Measurements from ENCODE around the gene RELB.

DNA sequence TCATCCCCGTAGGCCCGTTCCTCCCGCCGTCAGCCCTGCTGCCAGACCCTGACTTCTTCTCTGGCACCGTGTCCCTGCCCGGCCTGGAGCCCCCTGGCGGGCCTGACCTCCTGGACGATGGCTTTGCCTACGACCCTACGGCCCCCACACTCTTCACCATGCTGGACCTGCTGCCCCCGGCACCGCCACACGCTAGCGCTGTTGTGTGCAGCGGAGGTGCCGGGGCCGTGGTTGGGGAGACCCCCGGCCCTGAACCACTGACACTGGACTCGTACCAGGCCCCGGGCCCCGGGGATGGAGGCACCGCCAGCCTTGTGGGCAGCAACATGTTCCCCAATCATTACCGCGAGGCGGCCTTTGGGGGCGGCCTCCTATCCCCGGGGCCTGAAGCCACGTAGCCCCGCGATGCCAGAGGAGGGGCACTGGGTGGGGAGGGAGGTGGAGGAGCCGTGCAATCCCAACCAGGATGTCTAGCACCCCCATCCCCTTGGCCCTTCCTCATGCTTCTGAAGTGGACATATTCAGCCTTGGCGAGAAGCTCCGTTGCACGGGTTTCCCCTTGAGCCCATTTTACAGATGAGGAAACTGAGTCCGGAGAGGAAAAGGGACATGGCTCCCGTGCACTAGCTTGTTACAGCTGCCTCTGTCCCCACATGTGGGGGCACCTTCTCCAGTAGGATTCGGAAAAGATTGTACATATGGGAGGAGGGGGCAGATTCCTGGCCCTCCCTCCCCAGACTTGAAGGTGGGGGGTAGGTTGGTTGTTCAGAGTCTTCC is 36.3 kb downstream of the RELB start:
- TF ChIP-seq, protein P1, sequence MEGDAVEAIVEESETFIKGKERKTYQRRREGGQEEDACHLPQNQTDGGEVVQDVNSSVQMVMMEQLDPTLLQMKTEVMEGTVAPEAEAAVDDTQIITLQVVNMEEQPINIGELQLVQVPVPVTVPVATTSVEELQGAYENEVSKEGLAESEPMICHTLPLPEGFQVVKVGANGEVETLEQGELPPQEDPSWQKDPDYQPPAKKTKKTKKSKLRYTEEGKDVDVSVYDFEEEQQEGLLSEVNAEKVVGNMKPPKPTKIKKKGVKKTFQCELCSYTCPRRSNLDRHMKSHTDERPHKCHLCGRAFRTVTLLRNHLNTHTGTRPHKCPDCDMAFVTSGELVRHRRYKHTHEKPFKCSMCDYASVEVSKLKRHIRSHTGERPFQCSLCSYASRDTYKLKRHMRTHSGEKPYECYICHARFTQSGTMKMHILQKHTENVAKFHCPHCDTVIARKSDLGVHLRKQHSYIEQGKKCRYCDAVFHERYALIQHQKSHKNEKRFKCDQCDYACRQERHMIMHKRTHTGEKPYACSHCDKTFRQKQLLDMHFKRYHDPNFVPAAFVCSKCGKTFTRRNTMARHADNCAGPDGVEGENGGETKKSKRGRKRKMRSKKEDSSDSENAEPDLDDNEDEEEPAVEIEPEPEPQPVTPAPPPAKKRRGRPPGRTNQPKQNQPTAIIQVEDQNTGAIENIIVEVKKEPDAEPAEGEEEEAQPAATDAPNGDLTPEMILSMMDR (IDR thresholded peaks at IDR 0.05), result no peak
- no peak for TF ChIP-seq POLR2A (IDR thresholded peaks at IDR 0.05)

Data from vagina (tissue), 2 donors.